Caco-2 (cell line): ENCODE data around the gene SCN4A. TPM values are rescaled to one million over a fixed set of nuclear protein-coding genes. Genes with fewer than 3 reads are reported as not detected.
"Not testable (repeated sequence)": the region's sequence is repeated elsewhere in the genome, so short reads cannot be mapped to it uniquely, and the experiment has no call there.

Experiments
- BruUV-seq: library from RNA; stranded (reverse); fragments of 400-500 nt; replicated peaks from 2 replicates; lab custom pipeline; 2021; lab: Mats Ljungman, UMichigan
- CTCF ChIA-PET: fragments of 300-600 bp; sonication (Branson Sonifier 250); formaldehyde crosslinking; loops from one replicate; lab custom pipeline; 2022; ENCODE audit warnings: antibody characterized with exemption; lab: Charles Lee
- POLR2A ChIA-PET: fragments of 300-600 bp; sonication (Branson Sonifier 250); formaldehyde crosslinking; loops from one replicate; lab custom pipeline; 2022; ENCODE audit warnings: antibody characterized with exemption; lab: Charles Lee
- DNase-seq, 2 experiments: peaks; one replicate each; pipeline versions ENCODE4 v3.0.0 to v3.0.0-alpha.2; 2020 to 2022
- H3K27me3 ChIP-seq: replicated peaks from 2 replicates; pipeline ENCODE4 v1.6.0; 2011; ENCODE audit warnings: low read length; ENCODE audit not compliant: control insufficient read depth, insufficient read depth
- H3K36me3 ChIP-seq: 2 replicates; pipeline ENCODE4 v1.5.1; 2011; ENCODE audit warnings: low read length; ENCODE audit not compliant: control insufficient read depth, insufficient read depth
- H3K4me1 ChIP-seq: fragments of 250-450 bp; sonication (Bioruptor Pico); 2 replicates; pipeline ENCODE4 v1.5.1; 2020; ENCODE audit warnings: mild to moderate bottlenecking
- H3K4me3 ChIP-seq: 2 replicates; pipeline ENCODE4 v1.5.1; 2011; ENCODE audit warnings: low read depth, mild to moderate bottlenecking, control low read depth, low read length
- H3K9me3 ChIP-seq: fragments of 250-450 bp; sonication (Bioruptor Pico); 2 replicates; pipeline ENCODE4 v1.5.1; 2020; ENCODE audit warnings: mild to moderate bottlenecking, moderate library complexity
- H3K27ac Mint-ChIP-seq: one replicate; pipeline ENCODE4 v1.8.0; 2022; ENCODE audit warnings: mixed read lengths; ENCODE audit not compliant: unreplicated experiment
- H3K27me3 Mint-ChIP-seq: one replicate; pipeline ENCODE4 v1.8.0; 2022; ENCODE audit warnings: mixed read lengths; ENCODE audit not compliant: insufficient read depth, unreplicated experiment
- H3K36me3 Mint-ChIP-seq: one replicate; pipeline ENCODE4 v1.8.0; 2022; ENCODE audit warnings: mild to moderate bottlenecking, mixed read lengths; ENCODE audit not compliant: insufficient read depth, unreplicated experiment
- H3K4me1 Mint-ChIP-seq: one replicate; pipeline ENCODE4 v1.8.0; 2022; ENCODE audit warnings: low read depth, mixed read lengths; ENCODE audit not compliant: unreplicated experiment
- H3K4me3 Mint-ChIP-seq: one replicate; pipeline ENCODE4 v1.8.0; 2022; ENCODE audit warnings: mild to moderate bottlenecking, moderate library complexity, mixed read lengths; ENCODE audit not compliant: unreplicated experiment
- H3K9me3 Mint-ChIP-seq: one replicate; pipeline ENCODE4 v1.8.0; 2022; ENCODE audit warnings: mixed read lengths; ENCODE audit not compliant: unreplicated experiment
- intact Hi-C: fragments of 100-400 bp; cut with micrococcal nuclease; formaldehyde crosslinking; loops from one replicate; pipeline ENCODE4 v1.10.0; 2022; ENCODE audit not compliant: unreplicated experiment
- total RNA-seq: library from RNA; stranded (reverse); gene quantifications from 2 replicates; pipeline ENCODE4 v1.2.3, GENCODE V29; 2022
- TF ChIP-seq, protein P1 (sequence below), 2 experiments: fragments of 200-600 bp in 1 of 2; IDR thresholded peaks; 1 replicate in 1 of 2; 2 replicates in 1 of 2; pipeline versions ENCODE4 v1.5.1 to v1.8.0; 2011 to 2022; ENCODE audit warnings: antibody characterized with exemption in 1 of 2, control low read depth in 1 of 2, inconsistent platforms in 1 of 2, low read depth in 1 of 2, low read length in 1 of 2, mild to moderate bottlenecking in 1 of 2, moderate library complexity in 1 of 2; ENCODE audit not compliant: insufficient read depth in 1 of 2, severe bottlenecking in 1 of 2, unreplicated experiment in 1 of 2

The SCN4A gene
- total RNA-seq, 1 experiment from 2014 or later, result not detected

DNA sequence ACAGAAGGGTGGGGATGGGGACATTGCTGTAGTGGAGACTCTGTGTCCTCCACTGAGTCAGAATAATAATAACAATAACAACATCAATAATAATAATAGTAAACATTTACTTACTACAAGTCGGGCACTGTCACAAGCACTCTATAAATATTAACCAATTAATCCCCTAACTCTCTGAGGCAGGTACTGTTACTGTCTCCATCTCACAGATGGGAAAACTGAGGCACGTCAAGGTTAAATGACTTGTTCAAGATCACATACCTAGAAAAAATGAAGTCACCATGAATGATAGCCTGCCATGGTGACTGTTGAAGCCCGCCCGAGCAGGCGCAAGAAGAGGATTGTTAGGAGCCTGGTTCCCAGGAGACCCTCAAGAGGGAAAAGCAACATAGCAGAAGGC, 35.6 kb upstream of the SCN4A start:
- Histone ChIP-seq H3K36me3 (no peaks in the 10 kb centered on the region), H3K27me3 (no peaks in the 10 kb centered on the region; the same call in 1 of the 2 replicates), H3K4me1 (no peaks in the 10 kb centered on the region), H3K9me3 (peaks cover 5% of the 10 kb centered on the region; the same call in 1 of the 2 replicates), H3K4me3 (no peak overlapping the region)
- intact Hi-C loops, result no loop called here
- ChIA-PET POLR2A (no interaction called here), CTCF (interaction anchor here (1.2 kb wide), 1 partner anchor 125 kb away, joined by 4 read pairs; no protein-coding TSS in a partner anchor)
- H3K4me3 Mint-ChIP-seq, result no peak overlapping the region
- H3K4me1 Mint-ChIP-seq, result no peaks in the 10 kb centered on the region
- H3K27me3 Mint-ChIP-seq, result no peaks in the 10 kb centered on the region
- no TSS peak for BruUV-seq
- no peak overlapping the region for H3K27ac Mint-ChIP-seq
- H3K36me3 Mint-ChIP-seq, result no peaks in the 10 kb centered on the region
- TF ChIP-seq, protein P1, sequence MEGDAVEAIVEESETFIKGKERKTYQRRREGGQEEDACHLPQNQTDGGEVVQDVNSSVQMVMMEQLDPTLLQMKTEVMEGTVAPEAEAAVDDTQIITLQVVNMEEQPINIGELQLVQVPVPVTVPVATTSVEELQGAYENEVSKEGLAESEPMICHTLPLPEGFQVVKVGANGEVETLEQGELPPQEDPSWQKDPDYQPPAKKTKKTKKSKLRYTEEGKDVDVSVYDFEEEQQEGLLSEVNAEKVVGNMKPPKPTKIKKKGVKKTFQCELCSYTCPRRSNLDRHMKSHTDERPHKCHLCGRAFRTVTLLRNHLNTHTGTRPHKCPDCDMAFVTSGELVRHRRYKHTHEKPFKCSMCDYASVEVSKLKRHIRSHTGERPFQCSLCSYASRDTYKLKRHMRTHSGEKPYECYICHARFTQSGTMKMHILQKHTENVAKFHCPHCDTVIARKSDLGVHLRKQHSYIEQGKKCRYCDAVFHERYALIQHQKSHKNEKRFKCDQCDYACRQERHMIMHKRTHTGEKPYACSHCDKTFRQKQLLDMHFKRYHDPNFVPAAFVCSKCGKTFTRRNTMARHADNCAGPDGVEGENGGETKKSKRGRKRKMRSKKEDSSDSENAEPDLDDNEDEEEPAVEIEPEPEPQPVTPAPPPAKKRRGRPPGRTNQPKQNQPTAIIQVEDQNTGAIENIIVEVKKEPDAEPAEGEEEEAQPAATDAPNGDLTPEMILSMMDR (IDR thresholded peaks at IDR 0.05; ENCODE audit: insufficient read depth in 1 of 2, low read depth in 1 of 2, low read length in 1 of 2, severe bottlenecking in 1 of 2, unreplicated experiment in 1 of 2), result no peak
- DNase-seq, result no peak
- no peaks in the 10 kb centered on the region for H3K9me3 Mint-ChIP-seq

DNA sequence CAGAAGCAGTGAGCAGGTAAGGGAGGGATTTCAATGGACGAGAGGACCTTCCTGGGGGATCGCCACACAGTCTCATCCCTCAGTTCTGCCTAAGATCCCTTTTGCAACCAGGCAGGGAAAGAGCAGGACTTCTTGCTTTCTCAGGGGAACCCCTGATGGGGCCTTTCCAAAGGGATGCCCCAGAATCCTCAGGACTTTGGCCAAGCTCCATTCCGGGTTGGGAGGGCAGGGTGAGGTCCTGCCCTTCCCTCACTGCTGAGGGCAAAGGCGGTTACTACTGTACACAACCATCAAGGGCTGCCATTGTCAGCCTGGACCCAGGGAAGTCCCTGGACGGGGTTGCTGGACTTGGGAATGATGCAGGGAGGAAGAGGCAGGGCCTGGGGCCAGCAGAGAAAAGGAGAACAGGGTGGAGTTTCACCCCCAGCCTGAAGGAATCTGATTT, 35.1 kb upstream of the SCN4A start:
- H3K9me3 ChIP-seq, result peaks cover 5% of the 10 kb centered on the region; the same call in 1 of the 2 replicates
- H3K36me3 ChIP-seq, result no peaks in the 10 kb centered on the region
- POLR2A ChIA-PET, result no interaction called here
- H3K27me3 ChIP-seq, result no peaks in the 10 kb centered on the region; the same call in 1 of the 2 replicates
- H3K36me3 Mint-ChIP-seq, result no peaks in the 10 kb centered on the region
- H3K4me1 ChIP-seq, result no peaks in the 10 kb centered on the region
- H3K4me3 Mint-ChIP-seq, result no peak overlapping the region
- H3K27me3 Mint-ChIP-seq, result no peaks in the 10 kb centered on the region
- intact Hi-C loops, result no loop called here
- no peaks in the 10 kb centered on the region for H3K4me1 Mint-ChIP-seq
- H3K27ac Mint-ChIP-seq, result no peak overlapping the region
- TF ChIP-seq, protein P1 (IDR thresholded peaks at IDR 0.05; ENCODE audit: insufficient read depth in 1 of 2, low read depth in 1 of 2, low read length in 1 of 2, severe bottlenecking in 1 of 2, unreplicated experiment in 1 of 2), result no peak
- H3K4me3 ChIP-seq, result no peak overlapping the region
- CTCF ChIA-PET, result interaction anchor here (1.2 to 1.4 kb wide), 2 partner anchors 61 to 126 kb away, joined by 4 to 7 read pairs; no protein-coding TSS in a partner anchor
- no peaks in the 10 kb centered on the region for H3K9me3 Mint-ChIP-seq
- BruUV-seq, result no TSS peak
- DNase-seq, result peak in 1 of 2 experiments; percentile 31

DNA sequence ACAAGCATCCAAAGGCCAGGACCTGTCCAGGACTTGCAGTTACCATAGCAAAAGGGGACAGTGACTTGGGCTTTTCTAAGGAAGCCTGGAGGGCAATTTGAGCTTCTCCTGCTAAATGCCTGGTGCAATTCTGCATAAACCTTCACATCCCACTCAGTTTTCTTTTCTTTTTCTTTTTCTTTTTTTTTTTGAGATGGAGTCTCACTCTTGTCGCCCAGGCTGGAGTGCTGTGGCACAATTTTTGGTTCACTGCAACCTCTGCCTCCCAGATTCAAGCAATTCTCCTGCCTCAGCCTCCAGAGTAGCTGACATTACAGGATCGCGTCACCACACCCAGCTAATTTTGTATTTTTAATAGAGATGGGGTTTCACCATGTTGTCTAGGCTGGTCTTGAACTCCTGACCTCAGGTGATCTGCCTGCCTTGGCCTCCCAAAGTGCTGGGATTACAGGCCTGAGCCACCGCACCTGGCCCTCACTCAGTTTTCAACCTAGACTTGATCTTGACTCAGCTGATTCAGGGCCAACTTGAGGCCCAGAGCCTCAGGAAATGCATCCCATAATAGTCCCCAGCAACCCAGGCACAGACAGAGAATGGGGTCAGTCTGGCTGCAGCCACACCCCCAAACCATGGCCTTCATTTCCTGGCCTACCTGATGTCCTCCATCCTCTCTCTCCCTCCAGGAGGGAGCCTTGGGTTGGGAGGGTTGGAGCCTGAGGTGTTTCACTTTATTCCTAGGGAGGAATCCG, 34.5 kb upstream of the SCN4A start:
- H3K27me3 ChIP-seq, H3K4me3 ChIP-seq, H3K9me3 Mint-ChIP-seq, POLR2A ChIA-PET, H3K4me3 Mint-ChIP-seq, H3K4me1 Mint-ChIP-seq, H3K4me1 ChIP-seq, H3K27me3 Mint-ChIP-seq, H3K36me3 ChIP-seq, BruUV-seq, H3K9me3 ChIP-seq, H3K36me3 Mint-ChIP-seq, intact Hi-C loops, H3K27ac Mint-ChIP-seq: not testable (repeated sequence)
- peak in 1 of 2 experiments; percentile 22 for DNase-seq
- CTCF ChIA-PET, result interaction anchor here (0.6 to 1.4 kb wide), 4 partner anchors 22 to 597 kb away, joined by 3 to 7 read pairs (median 4); no protein-coding TSS in a partner anchor
